Prostate gland (tissue), 2 donors: ENCODE results near the gene EEF1AKMT1.

Experiments
- POLR2A ChIP-seq: fragments of 450-650 bp; IDR thresholded peaks from one replicate; pipeline ENCODE4 v1.6.1; 2016; ENCODE audit warnings: antibody characterized with exemption, mild to moderate bottlenecking
- TF ChIP-seq, protein P1 (sequence below), 4 experiments: fragments of 200-600 bp in 2 of 4; fragments of 450-650 bp in 2 of 4; sonication (generic) in 2 of 4; IDR thresholded peaks; 1 replicate in 3 of 4; 2 replicates in 1 of 4; pipeline ENCODE4 v1.5.1; 2016 to 2019; ENCODE audit warnings: antibody characterized with exemption in 4 of 4, mild to moderate bottlenecking in 2 of 4, moderate library complexity in 2 of 4

DNA sequence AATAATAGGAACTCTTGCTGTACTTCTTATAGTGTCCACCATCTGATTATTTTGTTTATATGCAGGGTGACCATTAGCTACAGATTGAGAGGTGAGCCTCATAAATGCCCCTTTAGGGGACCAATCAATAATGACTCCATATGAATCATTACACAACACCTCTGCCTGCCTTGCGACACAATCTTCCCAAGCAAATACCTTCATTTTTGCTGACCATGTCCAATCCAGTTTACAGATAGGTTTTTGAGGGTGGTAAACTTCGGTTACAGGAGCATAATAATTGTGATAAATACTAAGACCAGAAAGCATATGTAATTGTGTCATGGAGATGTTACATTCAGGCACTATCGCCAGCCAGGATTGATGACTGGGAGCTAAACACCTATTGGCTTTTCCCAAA lies 93.9 kb downstream of the EEF1AKMT1 start:
- TF ChIP-seq, protein P1, sequence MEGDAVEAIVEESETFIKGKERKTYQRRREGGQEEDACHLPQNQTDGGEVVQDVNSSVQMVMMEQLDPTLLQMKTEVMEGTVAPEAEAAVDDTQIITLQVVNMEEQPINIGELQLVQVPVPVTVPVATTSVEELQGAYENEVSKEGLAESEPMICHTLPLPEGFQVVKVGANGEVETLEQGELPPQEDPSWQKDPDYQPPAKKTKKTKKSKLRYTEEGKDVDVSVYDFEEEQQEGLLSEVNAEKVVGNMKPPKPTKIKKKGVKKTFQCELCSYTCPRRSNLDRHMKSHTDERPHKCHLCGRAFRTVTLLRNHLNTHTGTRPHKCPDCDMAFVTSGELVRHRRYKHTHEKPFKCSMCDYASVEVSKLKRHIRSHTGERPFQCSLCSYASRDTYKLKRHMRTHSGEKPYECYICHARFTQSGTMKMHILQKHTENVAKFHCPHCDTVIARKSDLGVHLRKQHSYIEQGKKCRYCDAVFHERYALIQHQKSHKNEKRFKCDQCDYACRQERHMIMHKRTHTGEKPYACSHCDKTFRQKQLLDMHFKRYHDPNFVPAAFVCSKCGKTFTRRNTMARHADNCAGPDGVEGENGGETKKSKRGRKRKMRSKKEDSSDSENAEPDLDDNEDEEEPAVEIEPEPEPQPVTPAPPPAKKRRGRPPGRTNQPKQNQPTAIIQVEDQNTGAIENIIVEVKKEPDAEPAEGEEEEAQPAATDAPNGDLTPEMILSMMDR (IDR thresholded peaks at IDR 0.05), result no peak
- TF ChIP-seq POLR2A, result no peak
